Activated CD4-positive, alpha-beta T cell treated with anti-CD3 and anti-CD28 coated beads, Interleukin-10, Interleukin-2, amounts not matched to agents 100 ng/mL and 50 ng/mL, durations not matched to agents 16 hours and 8 hours (primary cell): ENCODE data around the gene C2orf69.

ENCODE experiments used
- DNase-seq: peaks from one replicate; pipeline ENCODE4 v3.0.0-alpha.2; 2020

Gene C2orf69

GRCh38 chr2:199973703-199974102, 62.6 kb downstream of the C2orf69 start:
- no peak for DNase-seq

- DNase-seq = no peak
These were observed 64.3 kb downstream of the C2orf69 start for GRCh38 chr2:199975273-199975895.
